C4-2B (cell line): ENCODE results near the gene DIDO1.
"Not testable (repeated sequence)": the region's sequence is repeated elsewhere in the genome, so short reads cannot be mapped to it uniquely, and the experiment has no call there.

Source experiments
- H3K27ac ChIP-seq: fragments of 450-650 bp; 2 replicates; pipeline ENCODE4 v1.5.1; 2017
- ZFX ChIP-seq: fragments of 450-650 bp; IDR thresholded peaks from 2 replicates; pipeline ENCODE4 v1.6.1; 2017
- TF ChIP-seq, protein P1 (sequence below): fragments of 450-650 bp; conservative IDR thresholded peaks from 2 replicates; pipeline ENCODE4 v1.5.1; 2017; ENCODE audit warnings: mild to moderate bottlenecking

The DIDO1 gene

DNA sequence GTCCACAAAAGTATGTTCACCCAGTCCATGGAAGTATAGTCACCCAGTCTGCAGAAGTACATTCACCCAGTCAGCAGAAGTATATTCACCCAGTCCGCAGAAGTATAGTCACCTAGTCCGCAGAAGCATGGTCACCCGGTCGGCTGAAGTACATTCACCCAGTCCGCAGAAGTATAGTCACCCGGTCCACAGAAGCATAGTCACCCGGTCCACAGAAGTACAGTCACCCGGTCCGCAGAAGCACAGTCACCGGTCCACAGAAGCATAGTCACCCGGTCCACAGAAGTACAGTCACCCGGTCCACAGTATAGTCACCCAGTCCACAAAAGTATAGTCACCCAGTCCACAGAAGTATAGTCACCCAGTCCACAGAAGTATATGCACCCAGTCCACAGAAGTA is 73.5 kb downstream of the DIDO1 start:
- TF ChIP-seq, protein P1, sequence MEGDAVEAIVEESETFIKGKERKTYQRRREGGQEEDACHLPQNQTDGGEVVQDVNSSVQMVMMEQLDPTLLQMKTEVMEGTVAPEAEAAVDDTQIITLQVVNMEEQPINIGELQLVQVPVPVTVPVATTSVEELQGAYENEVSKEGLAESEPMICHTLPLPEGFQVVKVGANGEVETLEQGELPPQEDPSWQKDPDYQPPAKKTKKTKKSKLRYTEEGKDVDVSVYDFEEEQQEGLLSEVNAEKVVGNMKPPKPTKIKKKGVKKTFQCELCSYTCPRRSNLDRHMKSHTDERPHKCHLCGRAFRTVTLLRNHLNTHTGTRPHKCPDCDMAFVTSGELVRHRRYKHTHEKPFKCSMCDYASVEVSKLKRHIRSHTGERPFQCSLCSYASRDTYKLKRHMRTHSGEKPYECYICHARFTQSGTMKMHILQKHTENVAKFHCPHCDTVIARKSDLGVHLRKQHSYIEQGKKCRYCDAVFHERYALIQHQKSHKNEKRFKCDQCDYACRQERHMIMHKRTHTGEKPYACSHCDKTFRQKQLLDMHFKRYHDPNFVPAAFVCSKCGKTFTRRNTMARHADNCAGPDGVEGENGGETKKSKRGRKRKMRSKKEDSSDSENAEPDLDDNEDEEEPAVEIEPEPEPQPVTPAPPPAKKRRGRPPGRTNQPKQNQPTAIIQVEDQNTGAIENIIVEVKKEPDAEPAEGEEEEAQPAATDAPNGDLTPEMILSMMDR, result no peak
- TF ChIP-seq ZFX, result no peak
- no peak overlapping the region for H3K27ac ChIP-seq

DNA sequence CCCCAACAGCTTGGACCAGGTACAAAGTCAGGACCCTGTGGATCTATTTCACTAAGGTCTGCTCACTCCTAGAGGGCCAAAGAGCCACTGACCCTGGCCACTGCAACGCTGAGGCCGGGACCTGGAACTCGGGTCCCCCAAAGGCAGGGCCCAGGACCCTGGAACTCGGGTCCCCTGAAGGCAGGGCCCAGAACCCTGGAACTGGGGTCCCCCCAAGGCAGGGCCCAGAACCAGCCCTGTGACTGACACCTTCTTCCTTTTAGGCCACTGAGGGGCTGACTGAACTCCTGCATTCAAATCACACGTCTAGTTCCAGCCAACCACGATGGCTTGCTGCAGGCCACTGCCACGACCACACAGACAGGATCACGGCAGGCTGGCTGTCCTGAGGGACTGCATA is 74.1 kb downstream of the DIDO1 start:
- no peak overlapping the region for H3K27ac ChIP-seq

DNA sequence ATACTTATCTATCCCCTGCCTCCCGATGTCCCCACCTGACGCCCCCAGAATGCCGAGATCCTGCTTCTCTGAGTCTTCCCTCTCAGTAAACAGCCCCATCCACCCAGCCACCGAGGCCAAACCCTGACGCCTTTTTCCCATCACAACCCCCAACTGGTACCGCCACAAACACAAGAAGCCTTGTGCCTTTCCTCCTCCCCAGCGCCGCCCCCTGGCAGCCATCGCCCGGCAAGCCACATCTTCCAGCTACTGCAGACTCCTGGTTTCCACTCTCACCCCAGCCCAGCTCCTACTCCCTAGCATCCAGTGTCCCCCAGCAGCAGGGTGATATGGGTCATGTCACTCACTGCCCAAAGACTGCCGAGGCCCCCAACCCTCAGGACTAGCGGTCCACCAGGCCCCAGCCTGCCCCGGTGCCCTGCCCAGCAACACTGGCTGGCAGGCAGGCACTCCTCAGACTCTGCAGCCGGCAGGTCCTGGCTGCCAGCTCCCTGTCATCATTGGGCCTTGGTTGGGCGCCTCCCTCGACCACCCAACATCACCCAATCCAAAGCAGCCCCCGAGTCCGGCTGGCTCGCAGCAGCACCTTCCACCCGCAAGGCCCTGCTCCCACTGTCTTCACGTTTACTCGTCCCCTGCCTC is 75.9 kb downstream of the DIDO1 start:
- no peak overlapping the region for H3K27ac ChIP-seq
- TF ChIP-seq ZFX, result no peak
- TF ChIP-seq, protein P1, result no peak

More for the DNA sequence above, 74.1 kb downstream of the DIDO1 start:
- TF ChIP-seq ZFX, result no peak
- TF ChIP-seq, protein P1, result no peak

DNA sequence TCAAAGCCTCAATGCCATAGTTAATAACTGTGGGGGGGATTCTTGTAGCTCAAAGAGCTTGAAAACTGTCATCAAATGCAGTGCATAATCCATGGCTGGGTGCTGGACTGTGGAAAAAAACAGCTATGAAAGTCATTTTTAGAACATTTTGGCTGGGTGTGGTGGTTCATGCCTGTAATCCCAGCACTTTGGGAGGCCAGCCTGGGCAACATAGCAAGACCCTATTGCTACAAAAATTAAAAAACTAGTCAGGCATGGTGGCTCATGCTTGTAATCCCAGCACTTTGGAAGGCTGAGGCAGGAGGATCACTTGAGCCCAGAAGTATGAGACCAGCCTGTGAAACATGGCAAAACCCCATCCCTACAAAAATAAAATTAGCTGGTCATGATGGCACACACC is 76.9 kb downstream of the DIDO1 start:
- TF ChIP-seq, protein P1, result no peak
- TF ChIP-seq ZFX, result no peak
- H3K27ac ChIP-seq, result no peak overlapping the region

DNA sequence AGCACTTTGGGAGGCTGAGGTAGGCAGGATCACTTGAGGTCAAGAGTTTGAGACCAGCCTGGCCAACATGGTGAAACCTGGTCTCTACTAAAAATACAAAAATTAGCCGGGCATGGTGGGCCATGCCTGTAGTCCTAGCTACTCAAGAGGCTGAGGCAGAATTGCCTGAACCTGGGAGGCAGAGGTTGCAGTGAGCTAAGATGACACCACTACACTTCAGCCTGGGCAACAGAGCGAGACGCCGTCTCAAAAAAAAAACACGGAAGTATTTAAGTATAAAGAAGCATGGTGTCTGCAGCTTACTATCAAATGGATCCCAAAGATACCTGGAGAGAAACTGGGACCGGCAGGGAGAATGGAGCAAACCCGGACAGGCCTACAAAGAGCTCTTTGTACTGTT is 77.4 kb downstream of the DIDO1 start:
- H3K27ac ChIP-seq, result not testable (repeated sequence)

DNA sequence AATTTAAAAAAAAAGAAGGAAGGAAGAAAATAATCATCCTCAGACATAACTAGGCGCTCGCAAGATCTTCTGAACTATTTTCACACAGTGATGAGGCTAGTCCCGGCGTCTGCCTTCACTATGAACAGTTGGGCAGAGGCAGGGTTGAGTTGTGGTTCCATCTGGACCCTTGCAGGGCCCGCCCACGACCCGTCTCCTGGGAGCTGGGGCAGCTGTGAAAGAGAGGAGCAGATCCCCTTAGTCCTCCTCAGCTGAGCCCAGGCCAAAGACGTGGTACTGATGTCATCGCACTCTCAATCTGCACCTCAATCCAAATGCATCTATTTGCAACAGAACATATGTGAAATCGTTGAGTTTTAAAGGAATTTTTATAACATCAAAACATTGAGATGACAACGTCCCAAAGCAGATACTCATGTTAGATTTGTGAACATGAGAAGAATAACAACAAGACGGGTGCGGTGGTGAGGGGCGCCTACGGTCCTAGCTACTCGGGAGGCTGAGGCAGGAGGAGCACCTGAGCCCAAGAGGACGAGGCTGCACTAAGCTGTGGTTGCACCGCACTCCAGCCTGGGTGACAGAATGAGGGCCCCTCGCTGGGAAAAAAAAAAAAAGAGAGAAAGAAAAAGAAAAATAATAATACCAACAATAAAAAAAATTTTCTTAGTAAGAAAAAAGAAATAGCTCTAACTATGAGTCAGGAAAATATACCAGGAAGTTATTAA is 80.0 kb downstream of the DIDO1 start:
- no peak for TF ChIP-seq ZFX
- TF ChIP-seq, protein P1, result no peak
- no peak overlapping the region for H3K27ac ChIP-seq

DNA sequence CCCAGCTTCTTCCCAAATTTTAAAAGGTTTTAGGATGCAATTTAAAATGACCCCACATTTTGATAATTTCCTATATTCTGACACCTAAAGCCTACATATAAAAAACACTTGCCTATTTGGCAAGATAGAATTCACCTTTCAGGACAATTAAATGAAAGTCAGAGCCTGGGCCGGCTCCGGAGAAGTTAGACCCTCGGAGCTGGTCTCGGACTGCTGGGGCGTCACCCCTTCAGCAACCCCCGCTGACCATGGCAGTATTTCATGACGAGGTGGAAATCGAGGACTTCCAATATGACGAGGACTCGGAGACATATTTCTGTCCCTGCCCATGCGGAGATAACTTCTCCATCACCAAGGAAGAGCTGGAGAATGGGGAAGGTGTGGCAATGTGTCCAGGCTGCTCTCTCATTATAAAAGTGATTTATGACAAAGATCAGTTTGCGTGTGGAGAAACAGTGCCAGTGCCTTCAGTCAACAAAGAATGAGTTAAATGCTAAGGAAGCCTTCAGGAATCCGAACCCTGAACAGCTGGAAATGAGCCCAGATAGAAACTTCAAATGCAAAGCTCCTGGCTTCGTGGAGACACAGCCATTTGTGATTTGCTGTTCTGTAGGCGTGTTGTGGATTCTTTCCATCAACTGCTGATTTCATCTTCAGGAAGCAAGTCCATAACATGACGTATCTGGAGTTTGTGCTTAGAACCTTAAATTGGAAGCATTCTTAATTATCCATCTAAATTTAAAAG is 80.7 kb downstream of the DIDO1 start:
- TF ChIP-seq, protein P1, result no peak
- TF ChIP-seq ZFX, result no peak

More for the DNA sequence above, 80.7 kb downstream of the DIDO1 start:
- no peak overlapping the region for H3K27ac ChIP-seq
